HEK293 (cell line): ENCODE measurements around the gene RRP1.

ENCODE experiments used
- KLF10 ChIP-seq: fragments of 450-650 bp; IDR thresholded peaks from 2 replicates; pipeline ENCODE4 v1.5.1; 2018; ENCODE audit warnings: missing biosample characterization, mild to moderate bottlenecking, missing genetic modification characterization
- PRDM1 ChIP-seq: fragments of 450-650 bp; formaldehyde crosslinking; IDR thresholded peaks from 2 replicates; pipeline ENCODE4; 2016; ENCODE audit warnings: missing biosample characterization, missing genetic modification characterization
- SCRT1 ChIP-seq: fragments of 450-650 bp; formaldehyde crosslinking; IDR thresholded peaks from 2 replicates; pipeline ENCODE4 v1.5.1; 2016; ENCODE audit warnings: missing biosample characterization, missing genetic modification characterization, borderline replicate concordance
- ZBTB20 ChIP-seq: fragments of 450-650 bp; formaldehyde crosslinking; IDR thresholded peaks from 2 replicates; pipeline ENCODE4 v1.5.1; 2016; ENCODE audit warnings: missing biosample characterization, missing genetic modification characterization
- ZNF311 ChIP-seq: fragments of 450-650 bp; formaldehyde crosslinking; IDR thresholded peaks from 2 replicates; pipeline ENCODE4 v1.5.1; 2017; ENCODE audit warnings: missing biosample characterization, missing genetic modification characterization, borderline replicate concordance
- ZNF335 ChIP-seq: fragments of 450-650 bp; formaldehyde crosslinking; conservative IDR thresholded peaks from 2 replicates; pipeline ENCODE4 v1.5.1; 2016; ENCODE audit warnings: missing biosample characterization, missing genetic modification characterization
- ZNF416 ChIP-seq: fragments of 450-650 bp; formaldehyde crosslinking; IDR thresholded peaks from 2 replicates; pipeline ENCODE4 v1.5.1; 2016; ENCODE audit warnings: missing biosample characterization, missing genetic modification characterization
- ZNF521 ChIP-seq: fragments of 450-650 bp; formaldehyde crosslinking; IDR thresholded peaks from 2 replicates; pipeline ENCODE4 v1.5.1; 2017; ENCODE audit warnings: missing biosample characterization, mild to moderate bottlenecking, missing genetic modification characterization
- ZNF549 ChIP-seq: fragments of 450-650 bp; IDR thresholded peaks from 2 replicates; pipeline ENCODE4 v1.5.1; 2018; ENCODE audit warnings: missing biosample characterization, missing genetic modification characterization, mild to moderate bottlenecking, inconsistent platforms, moderate library complexity
- ZNF555 ChIP-seq: fragments of 450-650 bp; formaldehyde crosslinking; conservative IDR thresholded peaks from 2 replicates; pipeline ENCODE4 v1.5.1; 2017; ENCODE audit warnings: missing biosample characterization, mild to moderate bottlenecking, missing genetic modification characterization, inconsistent platforms
- ZNF600 ChIP-seq: fragments of 450-650 bp; formaldehyde crosslinking; IDR thresholded peaks from 2 replicates; pipeline ENCODE4 v1.5.1; 2016; ENCODE audit warnings: missing biosample characterization, missing genetic modification characterization
- ZNF701 ChIP-seq: fragments of 450-650 bp; formaldehyde crosslinking; IDR thresholded peaks from 2 replicates; pipeline ENCODE4 v1.5.1; 2016; ENCODE audit warnings: missing biosample characterization, missing genetic modification characterization
- ZNF747 ChIP-seq: fragments of 450-650 bp; formaldehyde crosslinking; IDR thresholded peaks from 2 replicates; pipeline ENCODE4 v1.5.1; 2016; ENCODE audit warnings: missing biosample characterization, missing genetic modification characterization
- ZSCAN23 ChIP-seq: fragments of 450-650 bp; formaldehyde crosslinking; IDR thresholded peaks from 2 replicates; pipeline ENCODE4 v1.5.1; 2016; ENCODE audit warnings: missing biosample characterization, missing genetic modification characterization
- TF ChIP-seq, protein P1 (sequence below): fragments of 450-650 bp; formaldehyde crosslinking; IDR thresholded peaks from 2 replicates; pipeline ENCODE4 v1.5.1; 2016; ENCODE audit warnings: missing biosample characterization, missing genetic modification characterization, low read depth
- TF ChIP-seq, protein P2 (sequence below): fragments of 450-650 bp; formaldehyde crosslinking; IDR thresholded peaks from 2 replicates; pipeline ENCODE4 v1.5.1; 2016; ENCODE audit warnings: missing biosample characterization, missing genetic modification characterization, borderline replicate concordance
- TF ChIP-seq, protein P3 (sequence below): fragments of 450-650 bp; formaldehyde crosslinking; IDR thresholded peaks from 2 replicates; pipeline ENCODE4 v1.5.1; 2017; ENCODE audit warnings: missing biosample characterization, mild to moderate bottlenecking, missing genetic modification characterization, moderate library complexity
- TF ChIP-seq, protein P4 (sequence below): fragments of 450-650 bp; formaldehyde crosslinking; IDR thresholded peaks from 2 replicates; pipeline ENCODE4 v1.5.1; 2016; ENCODE audit warnings: missing biosample characterization, missing genetic modification characterization, borderline replicate concordance
- TF ChIP-seq, protein P5 (sequence below): fragments of 450-650 bp; formaldehyde crosslinking; IDR thresholded peaks from 2 replicates; pipeline ENCODE4 v1.5.1; 2016; ENCODE audit warnings: missing biosample characterization, missing genetic modification characterization
- TF ChIP-seq, protein P6 (sequence below): fragments of 450-650 bp; formaldehyde crosslinking; IDR thresholded peaks from 2 replicates; pipeline ENCODE4 v1.5.1; 2016; ENCODE audit warnings: missing biosample characterization, missing genetic modification characterization
- TF ChIP-seq, protein P7 (sequence below): fragments of 450-650 bp; formaldehyde crosslinking; IDR thresholded peaks from 2 replicates; pipeline ENCODE4 v1.5.1; 2016; ENCODE audit warnings: missing biosample characterization, missing genetic modification characterization
- TF ChIP-seq, protein P8 (sequence below): fragments of 450-650 bp; formaldehyde crosslinking; IDR thresholded peaks from 2 replicates; pipeline ENCODE4 v1.5.1; 2016; ENCODE audit warnings: missing biosample characterization, missing genetic modification characterization

RRP1 gene

DNA sequence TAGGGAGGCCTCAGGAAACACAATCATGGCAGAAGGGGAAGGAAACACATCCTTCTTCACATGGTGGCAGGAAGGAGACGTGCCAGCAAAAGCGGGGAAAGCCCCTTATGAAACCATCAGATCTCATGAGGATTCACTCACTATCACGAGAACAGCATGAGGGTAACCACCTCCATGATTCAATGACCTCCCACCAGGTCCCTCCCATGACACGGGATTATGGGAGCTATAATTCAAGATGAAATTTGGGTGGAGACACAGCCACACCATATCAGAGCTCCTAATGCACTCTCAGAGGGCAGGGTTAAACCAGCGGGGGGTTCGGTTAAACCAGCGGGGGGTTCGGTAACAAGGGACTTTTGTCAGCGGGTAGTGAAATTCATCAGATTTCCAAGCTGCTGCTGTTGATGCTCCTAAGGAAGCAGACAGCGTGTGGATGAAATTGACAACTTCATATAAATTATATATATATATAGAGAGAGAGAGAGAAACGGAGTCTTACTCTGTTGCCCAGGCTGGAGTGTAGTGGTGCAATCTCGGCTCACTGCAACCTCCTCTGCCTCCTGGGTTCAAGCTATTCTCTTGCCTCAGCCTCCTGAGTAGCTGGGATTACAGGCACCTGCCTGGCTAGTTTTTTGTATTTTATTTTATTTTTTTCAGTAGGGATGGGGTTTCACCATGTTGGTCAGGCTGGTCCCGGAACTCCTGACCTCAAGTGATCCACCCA is 17.5 kb upstream of the RRP1 start (continued):
- TF ChIP-seq ZNF416 (tag by site-specific recombination) (no peak), SCRT1 (tag by site-specific recombination) (no peak), ZNF311 (tag by site-specific recombination) (no peak), ZNF335 (tag by site-specific recombination) (no peak), ZNF701 (tag by site-specific recombination) (no peak), ZNF600 (no peak), ZNF549 (no peak), ZNF555 (no peak), KLF10 (tag by site-specific recombination) (peak; percentile 74), ZSCAN23 (no peak; the same call in 1 of the 2 replicates), PRDM1 (tag by site-specific recombination) (0 out of 2 replicates have a peak, but pooled peaks have one; percentile 28), ZNF747 (tag by site-specific recombination) (no peak), ZBTB20 (tag by site-specific recombination) (no peak), ZNF521 (tag by site-specific recombination) (no peak)
- TF ChIP-seq, protein P1, sequence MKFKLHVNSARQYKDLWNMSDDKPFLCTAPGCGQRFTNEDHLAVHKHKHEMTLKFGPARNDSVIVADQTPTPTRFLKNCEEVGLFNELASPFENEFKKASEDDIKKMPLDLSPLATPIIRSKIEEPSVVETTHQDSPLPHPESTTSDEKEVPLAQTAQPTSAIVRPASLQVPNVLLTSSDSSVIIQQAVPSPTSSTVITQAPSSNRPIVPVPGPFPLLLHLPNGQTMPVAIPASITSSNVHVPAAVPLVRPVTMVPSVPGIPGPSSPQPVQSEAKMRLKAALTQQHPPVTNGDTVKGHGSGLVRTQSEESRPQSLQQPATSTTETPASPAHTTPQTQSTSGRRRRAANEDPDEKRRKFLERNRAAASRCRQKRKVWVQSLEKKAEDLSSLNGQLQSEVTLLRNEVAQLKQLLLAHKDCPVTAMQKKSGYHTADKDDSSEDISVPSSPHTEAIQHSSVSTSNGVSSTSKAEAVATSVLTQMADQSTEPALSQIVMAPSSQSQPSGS (tag by site-specific recombination): no peak
- TF ChIP-seq, protein P2, sequence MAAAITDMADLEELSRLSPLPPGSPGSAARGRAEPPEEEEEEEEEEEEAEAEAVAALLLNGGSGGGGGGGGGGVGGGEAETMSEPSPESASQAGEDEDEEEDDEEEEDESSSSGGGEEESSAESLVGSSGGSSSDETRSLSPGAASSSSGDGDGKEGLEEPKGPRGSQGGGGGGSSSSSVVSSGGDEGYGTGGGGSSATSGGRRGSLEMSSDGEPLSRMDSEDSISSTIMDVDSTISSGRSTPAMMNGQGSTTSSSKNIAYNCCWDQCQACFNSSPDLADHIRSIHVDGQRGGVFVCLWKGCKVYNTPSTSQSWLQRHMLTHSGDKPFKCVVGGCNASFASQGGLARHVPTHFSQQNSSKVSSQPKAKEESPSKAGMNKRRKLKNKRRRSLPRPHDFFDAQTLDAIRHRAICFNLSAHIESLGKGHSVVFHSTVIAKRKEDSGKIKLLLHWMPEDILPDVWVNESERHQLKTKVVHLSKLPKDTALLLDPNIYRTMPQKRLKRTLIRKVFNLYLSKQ: no peak
- TF ChIP-seq, protein P3, sequence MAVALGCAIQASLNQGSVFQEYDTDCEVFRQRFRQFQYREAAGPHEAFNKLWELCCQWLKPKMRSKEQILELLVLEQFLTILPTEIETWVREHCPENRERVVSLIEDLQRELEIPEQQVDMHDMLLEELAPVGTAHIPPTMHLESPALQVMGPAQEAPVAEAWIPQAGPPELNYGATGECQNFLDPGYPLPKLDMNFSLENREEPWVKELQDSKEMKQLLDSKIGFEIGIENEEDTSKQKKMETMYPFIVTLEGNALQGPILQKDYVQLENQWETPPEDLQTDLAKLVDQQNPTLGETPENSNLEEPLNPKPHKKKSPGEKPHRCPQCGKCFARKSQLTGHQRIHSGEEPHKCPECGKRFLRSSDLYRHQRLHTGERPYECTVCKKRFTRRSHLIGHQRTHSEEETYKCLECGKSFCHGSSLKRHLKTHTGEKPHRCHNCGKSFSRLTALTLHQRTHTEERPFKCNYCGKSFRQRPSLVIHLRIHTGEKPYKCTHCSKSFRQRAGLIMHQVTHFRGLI: peak; percentile 15; the same call in 1 of the 2 replicates
- TF ChIP-seq, protein P4, sequence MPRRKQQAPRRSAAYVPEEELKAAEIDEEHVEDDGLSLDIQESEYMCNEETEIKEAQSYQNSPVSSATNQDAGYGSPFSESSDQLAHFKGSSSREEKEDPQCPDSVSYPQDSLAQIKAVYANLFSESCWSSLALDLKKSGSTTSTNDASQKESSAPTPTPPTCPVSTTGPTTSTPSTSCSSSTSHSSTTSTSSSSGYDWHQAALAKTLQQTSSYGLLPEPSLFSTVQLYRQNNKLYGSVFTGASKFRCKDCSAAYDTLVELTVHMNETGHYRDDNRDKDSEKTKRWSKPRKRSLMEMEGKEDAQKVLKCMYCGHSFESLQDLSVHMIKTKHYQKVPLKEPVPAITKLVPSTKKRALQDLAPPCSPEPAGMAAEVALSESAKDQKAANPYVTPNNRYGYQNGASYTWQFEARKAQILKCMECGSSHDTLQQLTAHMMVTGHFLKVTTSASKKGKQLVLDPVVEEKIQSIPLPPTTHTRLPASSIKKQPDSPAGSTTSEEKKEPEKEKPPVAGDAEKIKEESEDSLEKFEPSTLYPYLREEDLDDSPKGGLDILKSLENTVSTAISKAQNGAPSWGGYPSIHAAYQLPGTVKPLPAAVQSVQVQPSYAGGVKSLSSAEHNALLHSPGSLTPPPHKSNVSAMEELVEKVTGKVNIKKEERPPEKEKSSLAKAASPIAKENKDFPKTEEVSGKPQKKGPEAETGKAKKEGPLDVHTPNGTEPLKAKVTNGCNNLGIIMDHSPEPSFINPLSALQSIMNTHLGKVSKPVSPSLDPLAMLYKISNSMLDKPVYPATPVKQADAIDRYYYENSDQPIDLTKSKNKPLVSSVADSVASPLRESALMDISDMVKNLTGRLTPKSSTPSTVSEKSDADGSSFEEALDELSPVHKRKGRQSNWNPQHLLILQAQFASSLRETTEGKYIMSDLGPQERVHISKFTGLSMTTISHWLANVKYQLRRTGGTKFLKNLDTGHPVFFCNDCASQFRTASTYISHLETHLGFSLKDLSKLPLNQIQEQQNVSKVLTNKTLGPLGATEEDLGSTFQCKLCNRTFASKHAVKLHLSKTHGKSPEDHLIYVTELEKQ (tag by site-specific recombination): no peak
- TF ChIP-seq, protein P5, sequence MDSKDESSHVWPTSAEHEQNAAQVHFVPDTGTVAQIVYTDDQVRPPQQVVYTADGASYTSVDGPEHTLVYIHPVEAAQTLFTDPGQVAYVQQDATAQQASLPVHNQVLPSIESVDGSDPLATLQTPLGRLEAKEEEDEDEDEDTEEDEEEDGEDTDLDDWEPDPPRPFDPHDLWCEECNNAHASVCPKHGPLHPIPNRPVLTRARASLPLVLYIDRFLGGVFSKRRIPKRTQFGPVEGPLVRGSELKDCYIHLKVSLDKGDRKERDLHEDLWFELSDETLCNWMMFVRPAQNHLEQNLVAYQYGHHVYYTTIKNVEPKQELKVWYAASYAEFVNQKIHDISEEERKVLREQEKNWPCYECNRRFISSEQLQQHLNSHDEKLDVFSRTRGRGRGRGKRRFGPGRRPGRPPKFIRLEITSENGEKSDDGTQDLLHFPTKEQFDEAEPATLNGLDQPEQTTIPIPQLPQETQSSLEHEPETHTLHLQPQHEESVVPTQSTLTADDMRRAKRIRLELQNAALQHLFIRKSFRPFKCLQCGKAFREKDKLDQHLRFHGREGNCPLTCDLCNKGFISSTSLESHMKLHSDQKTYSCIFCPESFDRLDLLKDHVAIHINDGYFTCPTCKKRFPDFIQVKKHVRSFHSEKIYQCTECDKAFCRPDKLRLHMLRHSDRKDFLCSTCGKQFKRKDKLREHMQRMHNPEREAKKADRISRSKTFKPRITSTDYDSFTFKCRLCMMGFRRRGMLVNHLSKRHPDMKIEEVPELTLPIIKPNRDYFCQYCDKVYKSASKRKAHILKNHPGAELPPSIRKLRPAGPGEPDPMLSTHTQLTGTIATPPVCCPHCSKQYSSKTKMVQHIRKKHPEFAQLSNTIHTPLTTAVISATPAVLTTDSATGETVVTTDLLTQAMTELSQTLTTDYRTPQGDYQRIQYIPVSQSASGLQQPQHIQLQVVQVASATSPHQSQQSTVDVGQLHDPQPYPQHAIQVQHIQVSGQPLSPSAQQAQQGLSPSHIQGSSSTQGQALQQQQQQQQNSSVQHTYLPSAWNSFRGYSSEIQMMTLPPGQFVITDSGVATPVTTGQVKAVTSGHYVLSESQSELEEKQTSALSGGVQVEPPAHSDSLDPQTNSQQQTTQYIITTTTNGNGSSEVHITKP (tag by site-specific recombination): peak; percentile 11; the same call in 1 of the 2 replicates
- TF ChIP-seq, protein P6, sequence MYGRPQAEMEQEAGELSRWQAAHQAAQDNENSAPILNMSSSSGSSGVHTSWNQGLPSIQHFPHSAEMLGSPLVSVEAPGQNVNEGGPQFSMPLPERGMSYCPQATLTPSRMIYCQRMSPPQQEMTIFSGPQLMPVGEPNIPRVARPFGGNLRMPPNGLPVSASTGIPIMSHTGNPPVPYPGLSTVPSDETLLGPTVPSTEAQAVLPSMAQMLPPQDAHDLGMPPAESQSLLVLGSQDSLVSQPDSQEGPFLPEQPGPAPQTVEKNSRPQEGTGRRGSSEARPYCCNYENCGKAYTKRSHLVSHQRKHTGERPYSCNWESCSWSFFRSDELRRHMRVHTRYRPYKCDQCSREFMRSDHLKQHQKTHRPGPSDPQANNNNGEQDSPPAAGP (tag by site-specific recombination): no peak
- TF ChIP-seq, protein P7, sequence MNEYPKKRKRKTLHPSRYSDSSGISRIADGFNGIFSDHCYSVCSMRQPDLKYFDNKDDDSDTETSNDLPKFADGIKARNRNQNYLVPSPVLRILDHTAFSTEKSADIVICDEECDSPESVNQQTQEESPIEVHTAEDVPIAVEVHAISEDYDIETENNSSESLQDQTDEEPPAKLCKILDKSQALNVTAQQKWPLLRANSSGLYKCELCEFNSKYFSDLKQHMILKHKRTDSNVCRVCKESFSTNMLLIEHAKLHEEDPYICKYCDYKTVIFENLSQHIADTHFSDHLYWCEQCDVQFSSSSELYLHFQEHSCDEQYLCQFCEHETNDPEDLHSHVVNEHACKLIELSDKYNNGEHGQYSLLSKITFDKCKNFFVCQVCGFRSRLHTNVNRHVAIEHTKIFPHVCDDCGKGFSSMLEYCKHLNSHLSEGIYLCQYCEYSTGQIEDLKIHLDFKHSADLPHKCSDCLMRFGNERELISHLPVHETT: no peak
- TF ChIP-seq, protein P8, sequence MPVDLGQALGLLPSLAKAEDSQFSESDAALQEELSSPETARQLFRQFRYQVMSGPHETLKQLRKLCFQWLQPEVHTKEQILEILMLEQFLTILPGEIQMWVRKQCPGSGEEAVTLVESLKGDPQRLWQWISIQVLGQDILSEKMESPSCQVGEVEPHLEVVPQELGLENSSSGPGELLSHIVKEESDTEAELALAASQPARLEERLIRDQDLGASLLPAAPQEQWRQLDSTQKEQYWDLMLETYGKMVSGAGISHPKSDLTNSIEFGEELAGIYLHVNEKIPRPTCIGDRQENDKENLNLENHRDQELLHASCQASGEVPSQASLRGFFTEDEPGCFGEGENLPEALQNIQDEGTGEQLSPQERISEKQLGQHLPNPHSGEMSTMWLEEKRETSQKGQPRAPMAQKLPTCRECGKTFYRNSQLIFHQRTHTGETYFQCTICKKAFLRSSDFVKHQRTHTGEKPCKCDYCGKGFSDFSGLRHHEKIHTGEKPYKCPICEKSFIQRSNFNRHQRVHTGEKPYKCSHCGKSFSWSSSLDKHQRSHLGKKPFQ (tag by site-specific recombination): 0 out of 2 replicates have a peak, but pooled peaks have one; percentile 10
